ENCODE measurements around the gene CRTAP.

Gene CRTAP

GRCh38 chr3:33186524-33187367, 72.9 kb downstream of the CRTAP start:
- no peak for DNase-seq (ENCODE audit: extremely low spot score)
- TF ChIP-seq CTCF (IDR thresholded peaks at IDR 0.05; ENCODE audit: control extremely low read depth, extremely low read depth, low read depth, missing control alignments): no peak
- CTCF ChIA-PET: interaction anchor here (1.4 kb wide), 1 partner anchor 186 kb away, joined by 4 read pairs; no protein-coding TSS in a partner anchor
- POLR2A ChIA-PET: no interaction called here

- TF ChIP-seq CTCF (IDR thresholded peaks at IDR 0.05; ENCODE audit: control extremely low read depth, extremely low read depth, low read depth, missing control alignments): no peak
- no peak for DNase-seq (ENCODE audit: extremely low spot score)
- CTCF ChIA-PET: no interaction called here
- POLR2A ChIA-PET: no interaction called here
Observed at GRCh38 chr3:33187368-33187634, 73.5 kb downstream of the CRTAP start.

DNA sequence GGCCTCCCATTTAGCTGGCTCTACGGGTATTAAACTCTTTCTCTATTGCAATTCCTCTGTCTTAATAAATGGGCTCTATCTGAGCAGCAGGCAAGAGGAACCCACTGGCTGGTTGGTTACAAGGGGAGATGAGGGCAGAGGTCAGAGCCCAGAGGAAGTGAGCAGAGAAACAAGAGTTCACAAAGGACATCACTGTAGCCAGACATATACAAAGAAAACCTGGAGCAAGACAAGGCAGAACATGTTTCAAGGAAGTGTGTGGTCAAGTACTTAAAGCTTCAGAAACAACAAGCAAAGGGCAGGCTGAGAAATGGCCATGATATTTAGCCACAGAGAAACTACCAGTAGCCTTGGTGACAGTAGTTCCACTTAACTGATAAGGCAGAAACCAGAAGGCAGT, 80.5 kb downstream of the CRTAP start:
- TF ChIP-seq CTCF (IDR thresholded peaks at IDR 0.05; ENCODE audit: control extremely low read depth, extremely low read depth, low read depth, missing control alignments): no peak
- DNase-seq (ENCODE audit: extremely low spot score): no peak
- POLR2A ChIA-PET: no interaction called here
- CTCF ChIA-PET: no interaction called here

- CTCF ChIA-PET: interaction anchor here (1.2 to 1.6 kb wide), 2 partner anchors 52 to 65 kb away, joined by 3 to 6 read pairs; no protein-coding TSS in a partner anchor
- POLR2A ChIA-PET: no interaction called here
- no peak for DNase-seq (ENCODE audit: extremely low spot score)
- no peak for TF ChIP-seq CTCF (IDR thresholded peaks at IDR 0.05; ENCODE audit: control extremely low read depth, extremely low read depth, low read depth, missing control alignments)
Observed at GRCh38 chr3:33196538-33196937, 82.7 kb downstream of the CRTAP start.

Data from GM10248 (cell line).